HL-60 (cell line): Measurements from ENCODE around the gene ZMYND10.
A peak's percentile ranks its signal among the peaks of the same experiment; 100 is the strongest.

Experiments used
- DNase-seq, 2 experiments: peaks; one replicate each; pipeline ENCODE4 v3.0.0-alpha.2; 2010 to 2020; ENCODE audit warnings: low read depth in 1 of 2, low spot score in 1 of 2
- H3K27ac ChIP-seq: fragments of 250-450 bp; sonication (Bioruptor Pico); replicated peaks from 2 replicates; pipeline ENCODE4 v1.5.1; 2020; ENCODE audit warnings: mild to moderate bottlenecking, moderate library complexity
- H3K27me3 ChIP-seq: fragments of 250-450 bp; sonication (Bioruptor Pico); 2 replicates; pipeline ENCODE4 v1.5.1; 2021; ENCODE audit warnings: mild to moderate bottlenecking, moderate library complexity; ENCODE audit not compliant: insufficient read depth, poor library complexity, severe bottlenecking
- H3K4me3 ChIP-seq: replicated peaks from 2 replicates; pipeline ENCODE4 v1.5.1; 2011; ENCODE audit warnings: mild to moderate bottlenecking, control low read depth, low read length; ENCODE audit not compliant: insufficient read depth
- GABPA ChIP-seq: IDR thresholded peaks from 2 replicates; pipeline ENCODE4 v1.6.1; 2012; ENCODE audit warnings: low read depth
- POLR2AphosphoS5 ChIP-seq: IDR thresholded peaks from 2 replicates; pipeline ENCODE4 v1.6.1; 2012; ENCODE audit warnings: low read depth
- REST ChIP-seq: IDR thresholded peaks from 2 replicates; pipeline ENCODE4 v1.6.1; 2012; ENCODE audit warnings: low read depth; ENCODE audit not compliant: insufficient replicate concordance
- SPI1 ChIP-seq: IDR thresholded peaks from 2 replicates; pipeline ENCODE4 v1.6.1; 2012; ENCODE audit warnings: low read depth, mild to moderate bottlenecking, borderline replicate concordance
- TF ChIP-seq, protein P1 (sequence below): IDR thresholded peaks from one replicate; pipeline ENCODE4 v1.5.1; 2011; ENCODE audit warnings: low read length, control low read depth, inconsistent platforms; ENCODE audit not compliant: insufficient read depth

The ZMYND10 gene

GRCh38 chr3:50324351-50325112 is 21.0 kb downstream of the ZMYND10 start:
- Histone ChIP-seq H3K27ac (peak overlapping the region; percentile 100), H3K27me3 (no peaks in the 10 kb centered on the region), H3K4me3 (no peak overlapping the region)
- peak in 1 of 2 experiments; percentile 68 for DNase-seq
- TF ChIP-seq SPI1 = no peak
- TF ChIP-seq, protein P1, sequence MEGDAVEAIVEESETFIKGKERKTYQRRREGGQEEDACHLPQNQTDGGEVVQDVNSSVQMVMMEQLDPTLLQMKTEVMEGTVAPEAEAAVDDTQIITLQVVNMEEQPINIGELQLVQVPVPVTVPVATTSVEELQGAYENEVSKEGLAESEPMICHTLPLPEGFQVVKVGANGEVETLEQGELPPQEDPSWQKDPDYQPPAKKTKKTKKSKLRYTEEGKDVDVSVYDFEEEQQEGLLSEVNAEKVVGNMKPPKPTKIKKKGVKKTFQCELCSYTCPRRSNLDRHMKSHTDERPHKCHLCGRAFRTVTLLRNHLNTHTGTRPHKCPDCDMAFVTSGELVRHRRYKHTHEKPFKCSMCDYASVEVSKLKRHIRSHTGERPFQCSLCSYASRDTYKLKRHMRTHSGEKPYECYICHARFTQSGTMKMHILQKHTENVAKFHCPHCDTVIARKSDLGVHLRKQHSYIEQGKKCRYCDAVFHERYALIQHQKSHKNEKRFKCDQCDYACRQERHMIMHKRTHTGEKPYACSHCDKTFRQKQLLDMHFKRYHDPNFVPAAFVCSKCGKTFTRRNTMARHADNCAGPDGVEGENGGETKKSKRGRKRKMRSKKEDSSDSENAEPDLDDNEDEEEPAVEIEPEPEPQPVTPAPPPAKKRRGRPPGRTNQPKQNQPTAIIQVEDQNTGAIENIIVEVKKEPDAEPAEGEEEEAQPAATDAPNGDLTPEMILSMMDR = peak; percentile 89

GRCh38 chr3:50323614-50324199 is 21.8 kb downstream of the ZMYND10 start:
- Histone ChIP-seq H3K27ac (peak overlapping the region; percentile 100), H3K4me3 (no peak overlapping the region), H3K27me3 (no peaks in the 10 kb centered on the region)
- no peak for DNase-seq
- TF ChIP-seq POLR2AphosphoS5 = 0 out of 2 replicates have a peak, but pooled peaks have one; percentile 6
- TF ChIP-seq REST = no peak
- TF ChIP-seq SPI1 = peak; percentile 39; the same call in 1 of the 2 replicates

- TF ChIP-seq, protein P1 = no peak
- peak; percentile 48; the same call in 1 of the 2 replicates for TF ChIP-seq POLR2AphosphoS5
- TF ChIP-seq SPI1 = peak; percentile 26; the same call in 1 of the 2 replicates
- no peak for TF ChIP-seq GABPA
- no peak for TF ChIP-seq REST
- Histone ChIP-seq H3K4me3 (no peak overlapping the region), H3K27me3 (no peaks in the 10 kb centered on the region), H3K27ac (peak overlapping the region; percentile 100)
- peak in 1 of 2 experiments; percentile 49 for DNase-seq
These were observed 22.4 kb downstream of the ZMYND10 start for GRCh38 chr3:50323092-50323600.

DNA sequence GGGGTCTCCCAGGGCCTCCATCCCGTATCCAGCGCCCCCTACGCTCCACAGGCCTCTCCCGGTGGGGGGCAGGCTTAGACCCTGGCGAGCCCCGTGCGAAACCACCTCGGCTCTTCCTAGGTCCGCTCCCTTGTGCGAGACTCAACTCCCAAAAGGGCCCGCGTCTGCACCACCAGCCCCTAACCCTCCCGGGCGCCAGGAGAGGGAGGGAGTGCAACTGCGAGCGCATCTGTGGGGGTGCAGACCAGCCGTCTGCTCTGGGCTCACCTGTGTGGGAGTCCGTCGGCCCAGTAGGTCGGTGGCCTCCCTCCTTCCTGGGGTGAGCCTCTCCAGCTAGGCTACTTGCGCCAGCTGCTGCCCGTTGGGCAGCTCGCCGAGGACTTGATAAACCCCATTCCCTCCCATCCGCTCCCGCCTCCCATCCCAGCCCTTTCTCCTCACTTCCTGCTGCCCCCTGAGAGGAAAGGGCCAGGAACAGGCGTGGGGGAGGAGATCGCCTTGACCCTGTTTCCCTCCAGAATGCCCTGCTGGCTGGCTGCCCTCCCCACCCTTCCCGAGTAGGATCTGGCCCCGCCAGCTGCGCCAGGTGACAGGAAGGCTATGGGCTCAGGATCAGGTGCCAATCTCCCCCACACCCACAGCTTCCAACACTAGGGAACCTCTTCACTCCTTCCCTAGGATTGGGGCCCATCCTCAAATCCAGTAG is 23.0 kb downstream of the ZMYND10 start, which contains the start of gene HYAL2:
HYAL2 (minus strand) TSS at position 360 of the 706 bp plus-strand sequence. CDS start 2,256 bp downstream, outside the sequence.
- Histone ChIP-seq H3K4me3 (peak within 1 kb of the TSS; percentile 68), H3K27ac (peak within 1 kb of the TSS; percentile 100), H3K27me3 (no peaks in the 10 kb centered on the region)
- DNase-seq = no peak
- TF ChIP-seq REST (no peak), GABPA (no peak), SPI1 (no peak)
- TF ChIP-seq, protein P1 = no peak
